ENCODE data around the gene PACRG.

The PACRG gene

DNA sequence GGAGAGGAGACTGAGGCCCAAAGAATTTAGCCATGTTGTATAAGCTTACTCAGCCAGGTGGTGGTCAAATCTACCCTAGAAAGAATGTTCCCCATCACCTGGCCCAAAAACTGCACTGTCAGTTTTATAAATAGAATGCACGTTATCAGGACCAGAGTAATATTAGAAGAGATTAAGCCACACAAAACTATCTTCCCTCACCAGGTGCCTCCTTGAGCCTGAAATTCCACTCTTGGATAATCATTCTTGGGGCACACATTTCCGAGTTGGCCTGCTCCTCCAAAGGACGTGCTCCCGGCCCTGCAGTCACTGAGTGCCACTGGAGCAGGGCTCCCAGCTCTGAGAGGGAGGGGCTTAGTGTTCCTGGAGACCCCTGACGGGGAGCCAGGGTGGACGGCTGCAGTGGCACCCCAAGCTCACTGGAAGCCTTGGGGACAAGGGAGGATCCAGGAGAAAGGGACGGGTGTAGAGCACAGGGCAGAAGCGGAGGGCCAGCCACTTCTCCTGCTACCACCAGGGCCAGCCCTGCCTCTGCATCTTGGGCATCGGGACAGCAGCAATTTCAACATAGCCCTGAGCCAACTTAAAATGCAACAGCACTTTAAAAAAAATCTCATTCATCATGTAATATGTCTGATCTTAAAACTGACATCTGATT, 525.9 kb downstream of the PACRG start:
- no peak for TF ChIP-seq POLR2A (IDR thresholded peaks at IDR 0.05; ENCODE audit: low read length)
- TF ChIP-seq GATA1 (IDR thresholded peaks at IDR 0.05; ENCODE audit: low read depth, low read length), result no peak
- DNase-seq, result no peak

DNA sequence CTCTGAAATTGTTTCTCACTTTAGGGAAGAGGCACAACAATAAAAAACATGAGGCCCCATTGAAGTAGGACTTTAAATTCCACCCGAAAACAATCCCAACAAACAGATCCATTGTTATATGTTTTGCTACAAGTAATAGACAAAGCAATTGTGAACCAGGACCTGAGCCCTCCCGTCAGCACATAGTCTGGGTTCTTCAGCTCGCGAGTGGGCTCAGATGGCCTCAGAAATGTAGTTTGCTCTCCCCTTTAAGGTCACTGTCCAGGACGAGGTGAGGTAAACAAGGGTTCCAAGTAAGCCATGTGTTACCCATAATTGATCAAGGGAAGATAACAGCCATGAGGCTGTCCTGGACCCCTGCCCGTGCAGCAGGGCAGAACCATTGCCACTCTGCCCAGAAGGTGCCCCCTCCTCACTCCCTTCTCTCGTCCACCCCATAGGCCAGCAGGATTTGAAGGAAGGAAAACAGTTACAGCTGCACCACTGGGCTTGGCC, 526.6 kb downstream of the PACRG start:
- DNase-seq, result no peak
- TF ChIP-seq POLR2A (IDR thresholded peaks at IDR 0.05; ENCODE audit: low read length) (no peak), GATA1 (IDR thresholded peaks at IDR 0.05; ENCODE audit: low read depth, low read length) (no peak)

DNA sequence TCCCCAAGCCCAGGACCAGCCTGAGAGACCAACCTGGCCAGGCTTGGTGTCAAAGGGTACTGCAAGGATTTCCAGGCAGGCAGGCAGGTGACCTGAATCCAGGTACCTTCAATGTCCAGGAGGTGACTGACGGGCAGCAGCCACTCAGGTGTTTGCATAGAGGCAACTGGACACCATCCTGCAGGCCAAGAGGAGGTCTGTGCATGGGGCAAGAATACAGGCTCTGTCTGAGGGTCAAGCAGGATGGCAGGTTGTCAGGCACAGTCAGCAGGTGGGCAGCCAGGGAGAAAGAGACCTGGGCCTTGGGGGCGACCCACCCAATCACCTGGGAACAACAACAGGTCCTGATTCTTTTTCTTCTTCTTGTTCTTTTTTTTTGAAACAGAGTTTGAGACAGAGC, 527.5 kb downstream of the PACRG start:
- TF ChIP-seq POLR2A (IDR thresholded peaks at IDR 0.05; ENCODE audit: low read length) (no peak), GATA1 (IDR thresholded peaks at IDR 0.05; ENCODE audit: low read depth, low read length) (no peak)
- DNase-seq, result no peak

DNA sequence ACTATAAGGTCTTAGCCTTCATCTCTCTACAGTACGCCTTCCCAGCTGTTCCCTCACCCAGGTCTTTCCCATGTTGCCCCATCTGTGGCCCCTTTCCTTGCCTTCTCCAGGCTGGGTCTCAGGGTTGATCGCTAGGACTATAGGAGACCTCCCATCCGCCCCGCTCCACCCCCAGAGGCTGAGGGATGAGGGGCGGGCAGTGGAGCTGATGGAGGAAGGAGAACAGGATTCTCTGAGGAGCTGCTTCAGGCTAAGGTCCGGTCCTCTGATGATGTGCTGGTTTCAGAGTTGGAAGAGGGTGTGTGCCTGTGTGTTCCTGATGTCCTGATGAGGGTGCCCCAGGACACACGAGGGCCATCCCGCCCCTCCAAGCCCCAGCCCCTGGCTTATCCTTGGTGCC, 531.9 kb downstream of the PACRG start:
- DNase-seq, result no peak
- TF ChIP-seq GATA1 (IDR thresholded peaks at IDR 0.05; ENCODE audit: low read depth, low read length) (no peak), POLR2A (IDR thresholded peaks at IDR 0.05; ENCODE audit: low read length) (no peak)

DNA sequence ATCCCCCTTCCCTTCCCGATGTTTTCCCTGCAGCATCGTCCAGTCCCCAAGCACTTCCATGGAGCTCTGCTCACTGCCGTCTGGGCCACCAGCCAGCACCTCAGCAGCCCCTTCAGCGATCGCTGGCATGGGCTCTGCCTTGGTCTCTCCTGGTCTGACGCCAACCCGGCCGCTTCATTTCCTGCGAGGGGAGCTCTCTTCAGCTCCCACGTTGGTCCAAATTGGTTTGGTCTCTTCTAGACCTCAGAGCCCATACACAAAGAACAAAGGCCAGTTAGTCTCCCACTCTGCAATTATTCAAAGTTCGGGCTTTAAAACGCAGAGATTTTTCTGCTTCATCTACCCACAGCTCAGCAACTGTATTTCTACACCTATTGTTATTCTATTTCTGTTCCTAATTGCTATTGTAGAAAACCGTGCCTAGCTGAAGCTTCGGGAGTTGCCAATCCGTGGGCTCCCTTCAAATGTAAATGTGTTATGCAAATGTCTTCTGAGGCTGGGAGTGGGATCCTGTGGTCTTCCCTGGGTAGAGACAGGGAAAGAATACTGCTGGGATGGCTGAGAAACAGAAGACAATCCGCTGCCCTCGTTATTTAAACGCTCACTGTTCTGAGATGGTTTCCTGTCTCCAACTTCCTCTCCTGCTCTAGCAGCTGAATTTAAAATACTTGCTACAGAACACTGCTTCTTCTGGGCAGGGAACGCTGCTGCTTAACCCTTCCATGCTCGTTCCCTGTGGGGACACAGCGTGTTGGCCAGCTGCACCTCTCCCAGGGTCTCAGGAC, 532.5 kb downstream of the PACRG start:
- no peak for DNase-seq
- TF ChIP-seq POLR2A (IDR thresholded peaks at IDR 0.05; ENCODE audit: low read length), result no peak
- TF ChIP-seq GATA1 (IDR thresholded peaks at IDR 0.05; ENCODE audit: low read depth, low read length), result no peak

DNA sequence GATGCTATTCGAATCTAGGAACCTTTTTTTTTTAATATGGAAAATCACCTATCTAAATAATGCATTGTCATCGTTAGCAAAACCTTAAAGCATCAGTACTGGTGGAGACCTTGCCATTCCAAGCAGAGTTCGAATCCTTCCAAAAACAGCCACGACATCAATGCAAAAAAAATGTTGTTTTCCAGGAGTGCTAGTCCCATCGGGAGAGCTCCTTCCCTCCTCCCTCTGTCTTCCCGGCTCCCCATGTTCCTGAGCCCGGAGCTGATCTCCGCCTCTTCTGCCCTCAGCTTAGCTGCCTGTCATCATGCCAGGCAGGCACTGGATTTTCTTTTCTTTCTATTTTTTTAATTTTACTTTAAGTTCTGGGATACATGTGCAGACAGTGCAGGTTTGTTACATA, 533.1 kb downstream of the PACRG start:
- TF ChIP-seq GATA1 (IDR thresholded peaks at IDR 0.05; ENCODE audit: low read depth, low read length), result no peak
- TF ChIP-seq POLR2A (IDR thresholded peaks at IDR 0.05; ENCODE audit: low read length), result no peak
- DNase-seq, result no peak

DNA sequence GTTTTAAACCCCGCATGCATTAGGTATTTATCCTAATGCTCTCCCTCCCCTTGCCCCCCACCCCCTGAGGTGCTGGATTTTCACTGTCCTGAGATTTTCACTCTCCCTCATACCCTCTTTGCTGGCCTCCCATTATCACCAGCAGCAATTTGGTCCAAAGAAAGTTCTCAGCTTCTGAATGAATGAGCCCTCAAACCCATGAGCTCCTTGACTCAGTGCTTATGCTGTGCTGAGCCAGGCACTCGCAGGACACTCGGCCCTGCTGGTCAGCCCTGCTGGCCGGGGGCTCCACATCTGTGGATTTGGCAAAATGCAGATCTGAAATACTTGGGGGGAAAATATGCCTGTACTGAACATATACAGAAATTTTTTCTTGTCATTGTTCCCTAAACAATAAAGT, 533.6 kb downstream of the PACRG start:
- TF ChIP-seq GATA1 (IDR thresholded peaks at IDR 0.05; ENCODE audit: low read depth, low read length) (no peak), POLR2A (IDR thresholded peaks at IDR 0.05; ENCODE audit: low read length) (no peak)
- DNase-seq, result no peak

DNA sequence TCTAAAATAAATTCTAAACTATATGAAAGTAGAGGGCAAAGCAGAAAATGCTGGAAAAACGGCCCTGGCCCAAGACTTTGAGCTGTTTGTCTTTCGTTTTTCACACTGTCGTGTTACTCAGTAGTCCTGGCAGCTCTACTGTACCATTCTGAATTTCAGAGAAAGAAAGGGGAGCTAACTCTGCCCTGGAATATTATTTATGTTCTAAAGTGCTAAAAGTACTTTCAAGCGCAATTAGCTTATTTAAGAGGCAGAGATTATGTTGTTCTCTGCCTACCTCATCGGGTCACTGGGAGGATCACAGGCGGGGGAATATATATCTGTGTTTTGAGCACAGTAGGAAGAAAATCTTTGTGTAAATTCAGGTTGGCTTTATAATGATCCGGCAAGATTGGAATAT, 534.3 kb downstream of the PACRG start:
- no peak for DNase-seq
- no peak for TF ChIP-seq GATA1 (IDR thresholded peaks at IDR 0.05; ENCODE audit: low read depth, low read length)
- no peak for TF ChIP-seq POLR2A (IDR thresholded peaks at IDR 0.05; ENCODE audit: low read length)

DNA sequence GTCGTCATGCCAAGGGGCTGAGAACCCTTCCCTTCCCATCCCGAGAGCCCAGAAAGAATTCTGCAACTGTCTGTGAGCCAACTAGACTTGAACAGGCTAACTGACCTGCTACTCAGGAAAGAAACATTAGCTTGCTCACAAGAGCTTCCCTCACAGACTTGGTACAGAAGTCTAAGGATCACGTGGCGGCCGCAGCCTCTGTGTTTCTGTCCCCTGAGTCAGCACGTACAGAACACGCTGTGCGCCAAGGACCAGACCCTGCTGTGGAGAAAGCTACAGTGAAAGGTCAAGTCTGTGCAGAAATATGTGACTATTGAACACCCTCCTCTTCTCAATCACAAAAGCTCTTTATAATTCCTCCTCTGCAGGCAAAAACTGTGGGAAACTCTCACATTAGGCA, 535.4 kb downstream of the PACRG start:
- no peak for DNase-seq
- TF ChIP-seq GATA1 (IDR thresholded peaks at IDR 0.05; ENCODE audit: low read depth, low read length), result no peak
- no peak for TF ChIP-seq POLR2A (IDR thresholded peaks at IDR 0.05; ENCODE audit: low read length)

DNA sequence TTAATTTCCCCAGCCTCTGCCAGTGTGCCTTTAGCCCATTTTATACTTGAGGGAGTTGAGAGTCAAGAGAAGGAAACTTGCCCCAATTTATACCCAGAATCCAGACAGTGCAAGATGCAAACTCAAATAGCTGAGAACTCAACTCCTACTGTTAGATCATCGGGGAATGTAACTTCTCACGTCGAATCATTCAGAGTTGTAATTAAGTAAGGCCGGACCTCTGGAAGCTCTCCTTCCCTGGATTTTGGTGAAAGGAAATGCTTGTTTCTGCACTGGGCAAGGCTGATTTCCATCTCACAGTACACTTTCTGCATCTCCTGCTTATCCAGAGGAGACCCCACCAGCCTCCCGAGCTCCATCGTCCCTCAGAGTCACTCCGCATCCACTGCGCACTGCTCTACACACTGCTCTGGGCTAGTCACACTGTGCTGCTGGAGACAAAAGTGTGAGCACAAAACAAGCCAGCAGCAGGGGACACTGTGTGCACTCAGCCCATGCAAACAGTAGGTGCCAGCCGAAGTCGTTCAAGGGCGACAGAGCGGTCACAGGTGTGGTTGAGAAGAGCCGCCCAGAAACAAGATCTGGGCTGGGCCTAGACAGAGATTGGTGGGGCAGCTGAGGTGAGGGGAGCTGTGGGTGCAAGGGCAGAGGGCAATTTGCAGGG, 536.4 kb downstream of the PACRG start:
- DNase-seq, result no peak
- TF ChIP-seq POLR2A (IDR thresholded peaks at IDR 0.05; ENCODE audit: low read length) (no peak), GATA1 (IDR thresholded peaks at IDR 0.05; ENCODE audit: low read depth, low read length) (no peak)

DNA sequence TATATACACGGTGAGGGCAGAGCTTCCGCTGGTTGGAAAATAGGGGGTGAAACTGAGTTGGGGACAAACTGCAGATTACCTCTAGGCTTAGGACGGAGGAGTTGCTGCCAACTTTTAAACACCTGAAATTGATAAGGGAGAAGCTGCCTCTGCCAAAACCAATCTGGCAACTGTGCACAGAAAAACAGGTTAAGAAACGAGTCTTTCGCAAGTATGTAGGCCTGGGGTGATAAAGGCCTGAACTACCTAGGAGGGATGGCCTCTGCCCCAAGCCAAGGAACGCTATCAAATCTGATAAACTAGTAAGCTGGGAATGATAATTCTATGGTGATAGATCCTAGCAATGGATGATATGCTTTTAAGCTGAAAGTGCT, 536.9 kb downstream of the PACRG start:
- DNase-seq, result no peak
- TF ChIP-seq POLR2A (IDR thresholded peaks at IDR 0.05; ENCODE audit: low read length) (no peak), GATA1 (IDR thresholded peaks at IDR 0.05; ENCODE audit: low read depth, low read length) (no peak)

DNA sequence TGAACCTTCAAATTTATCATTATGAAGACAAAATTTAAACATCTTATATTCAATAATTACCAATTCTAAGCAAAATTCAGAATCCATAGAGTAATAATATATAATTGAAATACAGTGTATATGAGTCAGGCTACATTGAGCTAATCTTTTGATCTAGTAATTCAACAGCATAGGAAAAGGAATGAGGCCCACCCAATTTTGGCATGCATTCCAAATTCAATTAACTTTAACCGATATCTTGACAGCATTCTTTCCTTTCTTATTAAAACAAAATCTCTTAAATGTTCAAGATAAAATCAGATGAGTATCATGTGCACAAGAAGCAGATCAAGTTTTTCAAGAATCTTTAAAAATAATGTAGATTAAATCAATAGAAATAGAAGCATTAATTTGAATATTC, 553.9 kb downstream of the PACRG start:
- no peak for DNase-seq
- no peak for TF ChIP-seq GATA1 (IDR thresholded peaks at IDR 0.05; ENCODE audit: low read depth, low read length)
- TF ChIP-seq POLR2A (IDR thresholded peaks at IDR 0.05; ENCODE audit: low read length), result no peak

DNA sequence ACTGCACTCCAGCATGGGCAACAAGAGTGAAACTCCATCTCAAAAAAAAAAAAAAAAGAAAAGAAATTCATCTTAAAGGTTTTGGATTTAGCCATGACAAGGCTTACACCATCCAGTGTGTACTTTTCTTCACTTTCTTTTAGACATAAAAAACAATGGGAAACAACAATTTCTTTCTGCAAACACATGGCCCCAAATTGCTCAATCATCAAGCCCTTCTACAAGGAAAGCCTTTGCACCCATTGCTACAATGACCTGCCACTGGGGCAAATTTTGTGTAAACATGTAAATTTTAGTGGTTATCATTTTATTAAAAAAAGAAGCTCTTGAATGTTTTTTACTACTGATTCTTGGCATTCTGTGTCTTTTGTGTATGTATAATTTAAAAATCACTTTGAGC, 554.9 kb downstream of the PACRG start:
- TF ChIP-seq POLR2A (IDR thresholded peaks at IDR 0.05; ENCODE audit: low read length), result no peak
- TF ChIP-seq GATA1 (IDR thresholded peaks at IDR 0.05; ENCODE audit: low read depth, low read length), result no peak
- DNase-seq, result no peak

DNA sequence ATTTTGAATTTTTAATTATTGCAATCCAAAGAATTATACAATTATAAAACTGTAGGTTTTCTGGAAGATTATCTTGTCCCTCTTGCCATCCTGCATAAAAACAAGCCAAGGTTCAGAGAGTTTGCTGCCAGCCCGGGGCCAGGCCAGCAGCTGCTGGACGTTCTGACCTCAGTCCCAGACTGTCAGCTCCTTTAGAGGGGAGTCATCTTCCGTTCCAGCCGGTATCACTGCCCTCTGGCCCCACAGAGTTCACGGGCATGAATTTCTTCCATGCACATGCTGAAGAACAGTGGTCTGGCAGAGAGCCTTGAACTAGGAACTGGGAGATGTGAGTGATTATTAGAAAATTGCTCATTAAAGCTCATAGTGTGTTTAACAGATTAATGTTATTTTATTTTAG, 556.4 kb downstream of the PACRG start:
- DNase-seq, result no peak
- TF ChIP-seq POLR2A (IDR thresholded peaks at IDR 0.05; ENCODE audit: low read length) (no peak), GATA1 (IDR thresholded peaks at IDR 0.05; ENCODE audit: low read depth, low read length) (no peak)
